SU-DHL-6 (cell line): Measurements from ENCODE around the gene ICAM1.

Experiments
- H2AFZ ChIP-seq: fragments of 200-600 bp; sonication (generic); 2 replicates; pipeline ENCODE4 v1.6.1; 2014; ENCODE audit warnings: low read depth, mild to moderate bottlenecking, moderate library complexity, mixed read lengths, antibody characterized with exemption, low read length; ENCODE audit not compliant: severe bottlenecking
- H3F3A ChIP-seq: fragments of 200-600 bp; shearing (Covaris generic); 2 replicates; pipeline ENCODE4 v1.6.0; 2016; ENCODE audit warnings: antibody characterized with exemption, mild to moderate bottlenecking; ENCODE audit not compliant: insufficient read depth
- H3K27ac ChIP-seq: fragments of 200-600 bp; sonication (generic); 2 replicates; pipeline ENCODE4 v1.5.1; 2016; ENCODE audit warnings: low read depth, mild to moderate bottlenecking, low read length, moderate library complexity, mixed read lengths
- H3K27me3 ChIP-seq: fragments of 200-600 bp; sonication (generic), shearing (Covaris generic); 2 replicates; pipeline ENCODE4 v1.6.0; 2014; ENCODE audit warnings: mild to moderate bottlenecking, low read length
- H3K36me3 ChIP-seq: fragments of 200-600 bp; sonication (generic); 2 replicates; pipeline ENCODE4 v1.6.1; 2014; ENCODE audit warnings: mild to moderate bottlenecking, low read length, mixed read lengths
- H3K4me2 ChIP-seq: fragments of 300-600, 200-600 bp; shearing (Covaris generic), sonication (generic); 2 replicates; pipeline ENCODE4 v1.6.0; 2014; ENCODE audit warnings: low read length, low read depth, mild to moderate bottlenecking; ENCODE audit not compliant: poor library complexity, severe bottlenecking
- H3K4me3 ChIP-seq: fragments of 200-600 bp; sonication (generic); 2 replicates; pipeline ENCODE4 v1.5.1; 2014; ENCODE audit warnings: antibody characterized with exemption, low read length, mild to moderate bottlenecking, mixed read lengths; ENCODE audit not compliant: insufficient read depth, poor library complexity, severe bottlenecking
- H3K79me2 ChIP-seq: fragments of 200-600 bp; sonication (generic); 2 replicates; pipeline ENCODE4 v1.6.1; 2014; ENCODE audit warnings: mild to moderate bottlenecking, low read length, moderate library complexity; ENCODE audit not compliant: insufficient read depth
- H3K9ac ChIP-seq: fragments of 200-600 bp; sonication (generic); 2 replicates; pipeline ENCODE4 v1.7.0; 2014; ENCODE audit warnings: mild to moderate bottlenecking, low read length
- H3K9me2 ChIP-seq: fragments of 200-600 bp; sonication (generic); replicated peaks from 2 replicates; pipeline ENCODE4 v1.6.1; 2014; ENCODE audit warnings: low read length; ENCODE audit not compliant: insufficient read depth
- H3K9me3 ChIP-seq: fragments of 200-600 bp; sonication (generic); 2 replicates; pipeline ENCODE4 v1.6.1; 2014; ENCODE audit warnings: low read length, mixed read lengths; ENCODE audit not compliant: insufficient read depth
- H4K20me1 ChIP-seq: fragments of 200-600 bp; sonication (generic); 2 replicates; pipeline ENCODE4 v1.6.1; 2014; ENCODE audit warnings: low read depth, mild to moderate bottlenecking, antibody characterized with exemption, low read length, moderate library complexity, mixed read lengths
- EZH2phosphoT487 ChIP-seq: fragments of 200-600 bp; sonication (generic), shearing (Covaris generic); conservative IDR thresholded peaks from 2 replicates; pipeline ENCODE4 v1.6.1; 2018; ENCODE audit warnings: mild to moderate bottlenecking, antibody characterized with exemption, low read length, moderate library complexity, mixed read lengths
- TF ChIP-seq, protein P1 (sequence below): fragments of 200-600 bp; sonication (generic); IDR thresholded peaks from one replicate; pipeline ENCODE4 v1.5.1; 2017; ENCODE audit warnings: antibody characterized with exemption, mild to moderate bottlenecking, low read length, moderate library complexity; ENCODE audit not compliant: insufficient read depth, poor library complexity, severe bottlenecking

The ICAM1 gene

GRCh38 chr19:10260141-10260584 lies 10.8 kb upstream of the ICAM1 start:
- Histone ChIP-seq H4K20me1 (no peaks in the 10 kb centered on the region), H3K79me2 (no peaks in the 10 kb centered on the region), H3F3A (0 out of 2 replicates have a peak, but pooled peaks cover 3% of the 10 kb centered on the region), H3K27ac (no peak overlapping the region), H3K36me3 (no peaks in the 10 kb centered on the region), H3K27me3 (no peaks in the 10 kb centered on the region), H3K9ac (no peak overlapping the region), H3K4me3 (no peak overlapping the region), H2AFZ (no peak overlapping the region), H3K9me2 (no peaks in the 10 kb centered on the region), H3K9me3 (no peaks in the 10 kb centered on the region), H3K4me2 (no peak overlapping the region)
- no peak for TF ChIP-seq EZH2phosphoT487
- TF ChIP-seq, protein P1, sequence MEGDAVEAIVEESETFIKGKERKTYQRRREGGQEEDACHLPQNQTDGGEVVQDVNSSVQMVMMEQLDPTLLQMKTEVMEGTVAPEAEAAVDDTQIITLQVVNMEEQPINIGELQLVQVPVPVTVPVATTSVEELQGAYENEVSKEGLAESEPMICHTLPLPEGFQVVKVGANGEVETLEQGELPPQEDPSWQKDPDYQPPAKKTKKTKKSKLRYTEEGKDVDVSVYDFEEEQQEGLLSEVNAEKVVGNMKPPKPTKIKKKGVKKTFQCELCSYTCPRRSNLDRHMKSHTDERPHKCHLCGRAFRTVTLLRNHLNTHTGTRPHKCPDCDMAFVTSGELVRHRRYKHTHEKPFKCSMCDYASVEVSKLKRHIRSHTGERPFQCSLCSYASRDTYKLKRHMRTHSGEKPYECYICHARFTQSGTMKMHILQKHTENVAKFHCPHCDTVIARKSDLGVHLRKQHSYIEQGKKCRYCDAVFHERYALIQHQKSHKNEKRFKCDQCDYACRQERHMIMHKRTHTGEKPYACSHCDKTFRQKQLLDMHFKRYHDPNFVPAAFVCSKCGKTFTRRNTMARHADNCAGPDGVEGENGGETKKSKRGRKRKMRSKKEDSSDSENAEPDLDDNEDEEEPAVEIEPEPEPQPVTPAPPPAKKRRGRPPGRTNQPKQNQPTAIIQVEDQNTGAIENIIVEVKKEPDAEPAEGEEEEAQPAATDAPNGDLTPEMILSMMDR = no peak

GRCh38 chr19:10262771-10263170 lies 8.1 kb upstream of the ICAM1 start:
- H3K27ac ChIP-seq = no peak overlapping the region
- no peaks in the 10 kb centered on the region for H3K79me2 ChIP-seq
- H3K4me2 ChIP-seq = no peak overlapping the region
- H3K27me3 ChIP-seq = no peaks in the 10 kb centered on the region
- H3K4me3 ChIP-seq = no peak overlapping the region
- H3K9ac ChIP-seq = no peak overlapping the region
- H2AFZ ChIP-seq = no peak overlapping the region
- no peaks in the 10 kb centered on the region for H3K36me3 ChIP-seq
- H3F3A ChIP-seq = 0 out of 2 replicates have a peak, but pooled peaks cover 3% of the 10 kb centered on the region
- TF ChIP-seq EZH2phosphoT487 = no peak
- TF ChIP-seq, protein P1 = no peak
- no peaks in the 10 kb centered on the region for H3K9me3 ChIP-seq
- no peaks in the 10 kb centered on the region for H4K20me1 ChIP-seq
- no peaks in the 10 kb centered on the region for H3K9me2 ChIP-seq

DNA sequence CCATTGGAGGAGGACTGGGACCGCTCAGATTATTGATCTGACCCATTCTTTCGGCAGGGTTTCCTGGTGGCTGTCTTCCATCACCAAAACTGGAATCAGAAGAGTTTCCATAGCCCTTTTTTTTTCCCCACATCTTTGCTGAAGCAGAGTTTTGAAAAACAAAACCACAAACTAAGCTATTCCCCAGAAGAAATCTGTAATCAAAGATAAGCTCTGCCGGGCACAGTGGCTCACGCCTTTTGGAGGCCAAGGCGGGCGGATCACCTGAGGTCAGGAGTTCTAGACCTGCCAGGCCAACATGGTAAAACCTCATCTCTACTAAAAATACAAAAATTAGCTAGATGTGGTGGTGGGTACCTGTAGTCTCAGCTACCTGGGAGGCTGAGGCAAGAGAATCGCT lies 4.2 kb upstream of the ICAM1 start:
- TF ChIP-seq, protein P1 = no peak
- TF ChIP-seq EZH2phosphoT487 = no peak
- H3K79me2 ChIP-seq = peaks cover 7% of the 10 kb centered on the region; the same call in 1 of the 2 replicates
- H3F3A ChIP-seq = peaks cover 17% of the 10 kb centered on the region
- no peak overlapping the region for H3K9ac ChIP-seq
- no peak overlapping the region for H3K4me2 ChIP-seq
- no peaks in the 10 kb centered on the region for H3K36me3 ChIP-seq
- no peak overlapping the region for H2AFZ ChIP-seq
- no peaks in the 10 kb centered on the region for H3K9me2 ChIP-seq
- H3K4me3 ChIP-seq = no peak overlapping the region
- no peaks in the 10 kb centered on the region for H4K20me1 ChIP-seq
- H3K27ac ChIP-seq = no peak overlapping the region
- H3K27me3 ChIP-seq = no peaks in the 10 kb centered on the region
- H3K9me3 ChIP-seq = no peaks in the 10 kb centered on the region
